ENCODE results near the gene REC8. TPM values are rescaled to one million over a fixed set of nuclear protein-coding genes. Genes with fewer than 3 reads are reported as not detected.

The REC8 gene
- total and polyA plus RNA-seq, 10 of the 15 experiments (the other 5 are each of a cell fraction or from before 2014, with no cell fraction given): 4.2 to 76.9 (median 29.1) TPM

DNA sequence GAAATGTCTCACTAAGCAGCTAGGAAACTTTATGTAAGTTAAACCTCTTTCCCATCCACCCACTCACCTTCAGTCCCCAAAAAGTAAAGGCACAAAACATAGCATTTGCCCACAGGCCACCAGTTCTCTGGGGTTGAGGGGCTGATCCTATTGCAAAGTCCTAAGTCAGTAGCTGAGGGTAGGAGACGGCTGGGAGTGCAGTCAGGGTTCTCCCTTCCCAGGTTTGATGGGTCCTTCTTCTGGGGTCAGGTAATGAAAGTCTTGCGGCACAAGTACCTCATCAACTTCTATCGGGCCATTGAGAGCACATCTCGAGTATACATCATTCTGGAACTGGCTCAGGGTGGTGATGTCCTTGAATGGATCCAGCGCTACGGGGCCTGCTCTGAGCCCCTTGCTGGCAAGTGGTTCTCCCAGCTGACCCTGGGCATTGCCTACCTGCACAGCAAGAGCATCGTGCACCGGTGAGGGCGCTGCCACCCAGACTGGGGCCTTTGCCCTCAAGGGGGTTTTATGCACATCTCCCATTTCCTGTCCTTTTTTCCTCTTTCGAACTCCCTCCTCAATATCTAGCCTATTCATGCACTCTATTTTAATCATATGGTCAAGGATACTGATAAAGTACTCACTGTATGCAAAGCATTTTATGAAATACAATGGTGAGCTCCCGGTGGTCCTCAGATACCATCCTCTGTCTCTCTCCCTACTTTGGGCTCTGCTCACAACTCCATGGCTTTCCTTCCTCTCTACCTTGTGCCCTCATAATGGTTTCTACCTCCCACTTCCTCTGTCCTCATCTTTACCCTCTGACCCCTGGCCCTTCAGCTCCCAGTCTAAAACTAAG is 34.6 kb downstream of the REC8 start (continued):
- TF ChIP-seq, protein P1, sequence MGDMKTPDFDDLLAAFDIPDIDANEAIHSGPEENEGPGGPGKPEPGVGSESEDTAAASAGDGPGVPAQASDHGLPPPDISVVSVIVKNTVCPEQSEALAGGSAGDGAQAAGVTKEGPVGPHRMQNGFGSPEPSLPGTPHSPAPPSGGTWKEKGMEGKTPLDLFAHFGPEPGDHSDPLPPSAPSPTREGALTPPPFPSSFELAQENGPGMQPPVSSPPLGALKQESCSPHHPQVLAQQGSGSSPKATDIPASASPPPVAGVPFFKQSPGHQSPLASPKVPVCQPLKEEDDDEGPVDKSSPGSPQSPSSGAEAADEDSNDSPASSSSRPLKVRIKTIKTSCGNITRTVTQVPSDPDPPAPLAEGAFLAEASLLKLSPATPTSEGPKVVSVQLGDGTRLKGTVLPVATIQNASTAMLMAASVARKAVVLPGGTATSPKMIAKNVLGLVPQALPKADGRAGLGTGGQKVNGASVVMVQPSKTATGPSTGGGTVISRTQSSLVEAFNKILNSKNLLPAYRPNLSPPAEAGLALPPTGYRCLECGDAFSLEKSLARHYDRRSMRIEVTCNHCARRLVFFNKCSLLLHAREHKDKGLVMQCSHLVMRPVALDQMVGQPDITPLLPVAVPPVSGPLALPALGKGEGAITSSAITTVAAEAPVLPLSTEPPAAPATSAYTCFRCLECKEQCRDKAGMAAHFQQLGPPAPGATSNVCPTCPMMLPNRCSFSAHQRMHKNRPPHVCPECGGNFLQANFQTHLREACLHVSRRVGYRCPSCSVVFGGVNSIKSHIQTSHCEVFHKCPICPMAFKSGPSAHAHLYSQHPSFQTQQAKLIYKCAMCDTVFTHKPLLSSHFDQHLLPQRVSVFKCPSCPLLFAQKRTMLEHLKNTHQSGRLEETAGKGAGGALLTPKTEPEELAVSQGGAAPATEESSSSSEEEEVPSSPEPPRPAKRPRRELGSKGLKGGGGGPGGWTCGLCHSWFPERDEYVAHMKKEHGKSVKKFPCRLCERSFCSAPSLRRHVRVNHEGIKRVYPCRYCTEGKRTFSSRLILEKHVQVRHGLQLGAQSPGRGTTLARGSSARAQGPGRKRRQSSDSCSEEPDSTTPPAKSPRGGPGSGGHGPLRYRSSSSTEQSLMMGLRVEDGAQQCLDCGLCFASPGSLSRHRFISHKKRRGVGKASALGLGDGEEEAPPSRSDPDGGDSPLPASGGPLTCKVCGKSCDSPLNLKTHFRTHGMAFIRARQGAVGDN (IDR thresholded peaks at IDR 0.05): no peak
- TF ChIP-seq, protein P2, sequence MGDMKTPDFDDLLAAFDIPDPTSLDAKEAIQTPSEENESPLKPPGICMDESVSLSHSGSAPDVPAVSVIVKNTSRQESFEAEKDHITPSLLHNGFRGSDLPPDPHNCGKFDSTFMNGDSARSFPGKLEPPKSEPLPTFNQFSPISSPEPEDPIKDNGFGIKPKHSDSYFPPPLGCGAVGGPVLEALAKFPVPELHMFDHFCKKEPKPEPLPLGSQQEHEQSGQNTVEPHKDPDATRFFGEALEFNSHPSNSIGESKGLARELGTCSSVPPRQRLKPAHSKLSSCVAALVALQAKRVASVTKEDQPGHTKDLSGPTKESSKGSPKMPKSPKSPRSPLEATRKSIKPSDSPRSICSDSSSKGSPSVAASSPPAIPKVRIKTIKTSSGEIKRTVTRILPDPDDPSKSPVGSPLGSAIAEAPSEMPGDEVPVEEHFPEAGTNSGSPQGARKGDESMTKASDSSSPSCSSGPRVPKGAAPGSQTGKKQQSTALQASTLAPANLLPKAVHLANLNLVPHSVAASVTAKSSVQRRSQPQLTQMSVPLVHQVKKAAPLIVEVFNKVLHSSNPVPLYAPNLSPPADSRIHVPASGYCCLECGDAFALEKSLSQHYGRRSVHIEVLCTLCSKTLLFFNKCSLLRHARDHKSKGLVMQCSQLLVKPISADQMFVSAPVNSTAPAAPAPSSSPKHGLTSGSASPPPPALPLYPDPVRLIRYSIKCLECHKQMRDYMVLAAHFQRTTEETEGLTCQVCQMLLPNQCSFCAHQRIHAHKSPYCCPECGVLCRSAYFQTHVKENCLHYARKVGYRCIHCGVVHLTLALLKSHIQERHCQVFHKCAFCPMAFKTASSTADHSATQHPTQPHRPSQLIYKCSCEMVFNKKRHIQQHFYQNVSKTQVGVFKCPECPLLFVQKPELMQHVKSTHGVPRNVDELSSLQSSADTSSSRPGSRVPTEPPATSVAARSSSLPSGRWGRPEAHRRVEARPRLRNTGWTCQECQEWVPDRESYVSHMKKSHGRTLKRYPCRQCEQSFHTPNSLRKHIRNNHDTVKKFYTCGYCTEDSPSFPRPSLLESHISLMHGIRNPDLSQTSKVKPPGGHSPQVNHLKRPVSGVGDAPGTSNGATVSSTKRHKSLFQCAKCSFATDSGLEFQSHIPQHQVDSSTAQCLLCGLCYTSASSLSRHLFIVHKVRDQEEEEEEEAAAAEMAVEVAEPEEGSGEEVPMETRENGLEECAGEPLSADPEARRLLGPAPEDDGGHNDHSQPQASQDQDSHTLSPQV (IDR thresholded peaks at IDR 0.05): no peak
- TF ChIP-seq, protein P3, sequence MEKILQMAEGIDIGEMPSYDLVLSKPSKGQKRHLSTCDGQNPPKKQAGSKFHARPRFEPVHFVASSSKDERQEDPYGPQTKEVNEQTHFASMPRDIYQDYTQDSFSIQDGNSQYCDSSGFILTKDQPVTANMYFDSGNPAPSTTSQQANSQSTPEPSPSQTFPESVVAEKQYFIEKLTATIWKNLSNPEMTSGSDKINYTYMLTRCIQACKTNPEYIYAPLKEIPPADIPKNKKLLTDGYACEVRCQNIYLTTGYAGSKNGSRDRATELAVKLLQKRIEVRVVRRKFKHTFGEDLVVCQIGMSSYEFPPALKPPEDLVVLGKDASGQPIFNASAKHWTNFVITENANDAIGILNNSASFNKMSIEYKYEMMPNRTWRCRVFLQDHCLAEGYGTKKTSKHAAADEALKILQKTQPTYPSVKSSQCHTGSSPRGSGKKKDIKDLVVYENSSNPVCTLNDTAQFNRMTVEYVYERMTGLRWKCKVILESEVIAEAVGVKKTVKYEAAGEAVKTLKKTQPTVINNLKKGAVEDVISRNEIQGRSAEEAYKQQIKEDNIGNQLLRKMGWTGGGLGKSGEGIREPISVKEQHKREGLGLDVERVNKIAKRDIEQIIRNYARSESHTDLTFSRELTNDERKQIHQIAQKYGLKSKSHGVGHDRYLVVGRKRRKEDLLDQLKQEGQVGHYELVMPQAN (conservative IDR thresholded peaks at IDR 0.05): no peak
- TF ChIP-seq ZBED1 (IDR thresholded peaks at IDR 0.05; ENCODE audit: borderline replicate concordance) (no peak), RB1 (IDR thresholded peaks at IDR 0.05; ENCODE audit: borderline replicate concordance) (no peak), ZNF217 (IDR thresholded peaks at IDR 0.05) (no peak)
- TF ChIP-seq, protein P4, sequence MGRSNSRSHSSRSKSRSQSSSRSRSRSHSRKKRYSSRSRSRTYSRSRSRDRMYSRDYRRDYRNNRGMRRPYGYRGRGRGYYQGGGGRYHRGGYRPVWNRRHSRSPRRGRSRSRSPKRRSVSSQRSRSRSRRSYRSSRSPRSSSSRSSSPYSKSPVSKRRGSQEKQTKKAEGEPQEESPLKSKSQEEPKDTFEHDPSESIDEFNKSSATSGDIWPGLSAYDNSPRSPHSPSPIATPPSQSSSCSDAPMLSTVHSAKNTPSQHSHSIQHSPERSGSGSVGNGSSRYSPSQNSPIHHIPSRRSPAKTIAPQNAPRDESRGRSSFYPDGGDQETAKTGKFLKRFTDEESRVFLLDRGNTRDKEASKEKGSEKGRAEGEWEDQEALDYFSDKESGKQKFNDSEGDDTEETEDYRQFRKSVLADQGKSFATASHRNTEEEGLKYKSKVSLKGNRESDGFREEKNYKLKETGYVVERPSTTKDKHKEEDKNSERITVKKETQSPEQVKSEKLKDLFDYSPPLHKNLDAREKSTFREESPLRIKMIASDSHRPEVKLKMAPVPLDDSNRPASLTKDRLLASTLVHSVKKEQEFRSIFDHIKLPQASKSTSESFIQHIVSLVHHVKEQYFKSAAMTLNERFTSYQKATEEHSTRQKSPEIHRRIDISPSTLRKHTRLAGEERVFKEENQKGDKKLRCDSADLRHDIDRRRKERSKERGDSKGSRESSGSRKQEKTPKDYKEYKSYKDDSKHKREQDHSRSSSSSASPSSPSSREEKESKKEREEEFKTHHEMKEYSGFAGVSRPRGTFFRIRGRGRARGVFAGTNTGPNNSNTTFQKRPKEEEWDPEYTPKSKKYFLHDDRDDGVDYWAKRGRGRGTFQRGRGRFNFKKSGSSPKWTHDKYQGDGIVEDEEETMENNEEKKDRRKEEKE (IDR thresholded peaks at IDR 0.05): no peak
